Vagina (tissue), 2 donors: ENCODE results near the gene MTHFD1L.

Experiments used
- POLR2A ChIP-seq, 2 donors: fragments of 450-650 bp; IDR thresholded peaks; one replicate each; pipeline ENCODE4 v1.6.1; 2017; ENCODE audit warnings: antibody characterized with exemption in 2 of 2, mild to moderate bottlenecking in 2 of 2, moderate library complexity in 2 of 2
- POLR2AphosphoS5 ChIP-seq, 2 donors: sonication (generic); formaldehyde crosslinking; IDR thresholded peaks; one replicate each; pipeline ENCODE4 v1.9.0; 2017; ENCODE audit warnings: antibody characterized with exemption in 2 of 2, mild to moderate bottlenecking in 2 of 2, low read depth in 1 of 2; ENCODE audit not compliant: insufficient read depth in 1 of 2
- TF ChIP-seq, protein P1 (sequence below), 3 experiments: fragments of 450-650 bp in 2 of 3; fragments of 200-600 bp in 1 of 3; sonication (generic) in 1 of 3; IDR thresholded peaks; one replicate each; pipeline ENCODE4 v1.5.1; 2017 to 2019; ENCODE audit warnings: antibody characterized with exemption in 3 of 3, mild to moderate bottlenecking in 2 of 3, moderate library complexity in 2 of 3

DNA sequence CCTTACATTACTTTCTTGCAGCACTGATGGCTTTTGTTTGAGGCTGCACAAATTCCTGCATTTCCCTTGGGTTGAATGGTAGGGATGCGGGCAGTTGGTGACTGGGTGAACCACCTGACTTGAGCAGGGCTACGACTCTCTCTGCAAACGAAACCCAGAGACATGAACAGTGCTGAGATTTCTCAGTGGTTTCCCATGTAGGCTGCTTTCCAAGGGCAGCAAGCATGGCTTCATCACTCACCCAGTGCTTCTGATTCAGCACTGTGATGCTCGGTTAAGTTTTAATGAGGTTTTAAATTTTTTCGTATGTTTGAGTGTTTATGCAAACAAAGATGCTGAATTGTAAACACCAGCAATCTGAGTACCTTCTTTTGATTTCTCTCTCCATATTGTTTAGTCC lies 127.2 kb downstream of the MTHFD1L start:
- TF ChIP-seq, protein P1, sequence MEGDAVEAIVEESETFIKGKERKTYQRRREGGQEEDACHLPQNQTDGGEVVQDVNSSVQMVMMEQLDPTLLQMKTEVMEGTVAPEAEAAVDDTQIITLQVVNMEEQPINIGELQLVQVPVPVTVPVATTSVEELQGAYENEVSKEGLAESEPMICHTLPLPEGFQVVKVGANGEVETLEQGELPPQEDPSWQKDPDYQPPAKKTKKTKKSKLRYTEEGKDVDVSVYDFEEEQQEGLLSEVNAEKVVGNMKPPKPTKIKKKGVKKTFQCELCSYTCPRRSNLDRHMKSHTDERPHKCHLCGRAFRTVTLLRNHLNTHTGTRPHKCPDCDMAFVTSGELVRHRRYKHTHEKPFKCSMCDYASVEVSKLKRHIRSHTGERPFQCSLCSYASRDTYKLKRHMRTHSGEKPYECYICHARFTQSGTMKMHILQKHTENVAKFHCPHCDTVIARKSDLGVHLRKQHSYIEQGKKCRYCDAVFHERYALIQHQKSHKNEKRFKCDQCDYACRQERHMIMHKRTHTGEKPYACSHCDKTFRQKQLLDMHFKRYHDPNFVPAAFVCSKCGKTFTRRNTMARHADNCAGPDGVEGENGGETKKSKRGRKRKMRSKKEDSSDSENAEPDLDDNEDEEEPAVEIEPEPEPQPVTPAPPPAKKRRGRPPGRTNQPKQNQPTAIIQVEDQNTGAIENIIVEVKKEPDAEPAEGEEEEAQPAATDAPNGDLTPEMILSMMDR (IDR thresholded peaks at IDR 0.05): no peak
- no peak for TF ChIP-seq POLR2A (IDR thresholded peaks at IDR 0.05)
- TF ChIP-seq POLR2AphosphoS5 (IDR thresholded peaks at IDR 0.05; ENCODE audit: insufficient read depth in 1 of 2, low read depth in 1 of 2): no peak
